HepG2 (cell line): ENCODE measurements around the gene P2RX7. TPM values are rescaled to one million over a fixed set of nuclear protein-coding genes. Genes with fewer than 3 reads are reported as not detected.
A peak's percentile ranks its signal among the peaks of the same experiment; 100 is the strongest.

ENCODE experiments used
- BATF2 ChIP-seq: sonication (generic); formaldehyde crosslinking; IDR thresholded peaks from 2 replicates; pipeline ENCODE4 v1.8.0; 2022; ENCODE audit warnings: mild to moderate bottlenecking, missing genetic modification reagents, moderate library complexity
- HOXA9 ChIP-seq: sonication (generic); formaldehyde crosslinking; IDR thresholded peaks from 2 replicates; pipeline ENCODE4 v1.8.1; 2022; ENCODE audit warnings: missing genetic modification reagents, mild to moderate bottlenecking, moderate library complexity, borderline replicate concordance
- IRF9 ChIP-seq: sonication (generic); formaldehyde crosslinking; IDR thresholded peaks from 2 replicates; pipeline ENCODE4 v1.8.0; 2022; ENCODE audit warnings: missing genetic modification reagents, mild to moderate bottlenecking, borderline replicate concordance
- MLX ChIP-seq: IDR thresholded peaks from 2 replicates; pipeline ENCODE4 v1.6.1; 2016
- MXD4 ChIP-seq: IDR thresholded peaks from 2 replicates; pipeline ENCODE4 v1.6.1; 2016; ENCODE audit warnings: mild to moderate bottlenecking, missing biosample characterization, missing genetic modification reagents
- MYC ChIP-seq: sonication (generic); formaldehyde crosslinking; IDR thresholded peaks from 2 replicates; pipeline ENCODE4 v1.9.0; 2021; ENCODE audit warnings: missing genetic modification reagents, borderline replicate concordance
- REL ChIP-seq: sonication (generic); formaldehyde crosslinking; conservative IDR thresholded peaks from 2 replicates; pipeline ENCODE4 v1.8.0; 2022; ENCODE audit warnings: mild to moderate bottlenecking, missing genetic modification reagents, moderate library complexity
- SOX13 ChIP-seq, 3 experiments: fragments of 450-650 bp in 1 of 3; sonication (generic) in 1 of 3; formaldehyde crosslinking in 1 of 3; IDR thresholded peaks in 2 of 3; conservative IDR thresholded peaks in 1 of 3; 2 replicates each; pipeline versions ENCODE4 v1.5.0 to v1.6.1; 2016 to 2020; ENCODE audit warnings: antibody characterized with exemption in 1 of 3, mild to moderate bottlenecking in 1 of 3, missing compliant biosample characterization in 1 of 3, missing genetic modification reagents in 1 of 3, moderate library complexity in 1 of 3
- THYN1 ChIP-seq: sonication (generic); formaldehyde crosslinking; IDR thresholded peaks from 2 replicates; pipeline ENCODE4 v1.8.1; 2023; ENCODE audit warnings: low read depth, mild to moderate bottlenecking, moderate library complexity, missing genetic modification reagents, borderline replicate concordance
- ZFP36 ChIP-seq: fragments of 150-350 bp; IDR thresholded peaks from 2 replicates; pipeline ENCODE4 v1.6.1; 2018; ENCODE audit warnings: borderline replicate concordance, low read length, low read depth; ENCODE audit not compliant: partially characterized antibody
- ZNF501 ChIP-seq: sonication (generic); formaldehyde crosslinking; IDR thresholded peaks from 2 replicates; pipeline ENCODE4 v1.5.1; 2020; ENCODE audit warnings: mild to moderate bottlenecking, moderate library complexity, missing genetic modification reagents
- ZNF710 ChIP-seq: sonication (generic); formaldehyde crosslinking; IDR thresholded peaks from 2 replicates; pipeline ENCODE4 v1.5.0; 2020; ENCODE audit warnings: mild to moderate bottlenecking, missing genetic modification reagents, borderline replicate concordance
- ZSCAN5A ChIP-seq: sonication (generic); formaldehyde crosslinking; IDR thresholded peaks from 2 replicates; pipeline ENCODE4 v1.8.0; 2022; ENCODE audit warnings: mild to moderate bottlenecking, missing genetic modification reagents, borderline replicate concordance
- polyA plus RNA-seq, 8 experiments: library from polyadenylated mRNA; depleted of rRNA in 3 of 8; stranded (reverse) in 7 of 8; unstranded in 1 of 8; fragments of >200 nt; fragmentation: Illumina TruSeq in 4 of 8; extraction: Trizol in 4 of 8; gene quantifications; 2 replicates each; pipeline versions ENCODE4 v1.2.1 to v1.2.3, GENCODE V29; 2011 to 2016; ENCODE audit warnings: low read depth in 4 of 8, missing spikeins in 1 of 8, mixed read lengths in 1 of 8; ENCODE audit not compliant: insufficient read depth in 1 of 8
- total RNA-seq, 5 experiments: library from RNA; depleted of rRNA; stranded (reverse); fragments of >200 nt; fragmentation: Illumina TruSeq; extraction: Trizol; gene quantifications; 2 replicates each; pipeline ENCODE4 v1.2.3, GENCODE V29; 2016; ENCODE audit warnings: low read depth in 1 of 5
- TF ChIP-seq, protein P1 (sequence below): sonication (generic); formaldehyde crosslinking; conservative IDR thresholded peaks from 2 replicates; pipeline ENCODE4 v1.4.0; 2020; ENCODE audit warnings: missing genetic modification reagents
- TF ChIP-seq, protein P2 (sequence below): sonication (generic); formaldehyde crosslinking; IDR thresholded peaks from 2 replicates; pipeline ENCODE4 v1.4.0; 2020; ENCODE audit warnings: mild to moderate bottlenecking, missing genetic modification reagents, borderline replicate concordance

Gene P2RX7
- total and polyA plus RNA-seq, 2 of the 13 experiments (the other 11 are each of a cell fraction or from before 2014, with no cell fraction given): 0.13 to 0.73 TPM

GRCh38 chr12:121209624-121210572, 77.2 kb downstream of the P2RX7 start, which contains the start of gene P2RX4 (continued):
- TF ChIP-seq ZNF710: peak; percentile 66; the same call in 1 of the 2 replicates
- TF ChIP-seq ZSCAN5A: no peak
- no peak; the same call in 1 of the 2 replicates for TF ChIP-seq SOX13 (IDR thresholded peaks at IDR 0.05)
- peak in 1 of 2 experiments; percentile 25; a peak in 1 of 4 replicates for TF ChIP-seq SOX13 (CRISPR knock-in tag; conservative IDR thresholded peaks at IDR 0.05 in 1 of 2, IDR thresholded peaks at IDR 0.05 in 1 of 2)
- peak; percentile 96; the same call in 1 of the 2 replicates for TF ChIP-seq IRF9 (CRISPR knock-in tag)
- peak; percentile 82; the same call in 1 of the 2 replicates for TF ChIP-seq HOXA9 (CRISPR knock-in tag)
- TF ChIP-seq REL (CRISPR knock-in tag): 0 out of 2 replicates have a peak, but pooled peaks have one; percentile 58
- TF ChIP-seq BATF2 (CRISPR knock-in tag): peak; percentile 72; the same call in 1 of the 2 replicates
- no peak for TF ChIP-seq MLX (CRISPR knock-in tag)
- peak; percentile 75 for TF ChIP-seq MYC
- TF ChIP-seq, protein P1, sequence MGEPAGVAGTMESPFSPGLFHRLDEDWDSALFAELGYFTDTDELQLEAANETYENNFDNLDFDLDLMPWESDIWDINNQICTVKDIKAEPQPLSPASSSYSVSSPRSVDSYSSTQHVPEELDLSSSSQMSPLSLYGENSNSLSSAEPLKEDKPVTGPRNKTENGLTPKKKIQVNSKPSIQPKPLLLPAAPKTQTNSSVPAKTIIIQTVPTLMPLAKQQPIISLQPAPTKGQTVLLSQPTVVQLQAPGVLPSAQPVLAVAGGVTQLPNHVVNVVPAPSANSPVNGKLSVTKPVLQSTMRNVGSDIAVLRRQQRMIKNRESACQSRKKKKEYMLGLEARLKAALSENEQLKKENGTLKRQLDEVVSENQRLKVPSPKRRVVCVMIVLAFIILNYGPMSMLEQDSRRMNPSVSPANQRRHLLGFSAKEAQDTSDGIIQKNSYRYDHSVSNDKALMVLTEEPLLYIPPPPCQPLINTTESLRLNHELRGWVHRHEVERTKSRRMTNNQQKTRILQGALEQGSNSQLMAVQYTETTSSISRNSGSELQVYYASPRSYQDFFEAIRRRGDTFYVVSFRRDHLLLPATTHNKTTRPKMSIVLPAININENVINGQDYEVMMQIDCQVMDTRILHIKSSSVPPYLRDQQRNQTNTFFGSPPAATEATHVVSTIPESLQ (CRISPR knock-in tag): no peak
- no peak for TF ChIP-seq ZFP36
- TF ChIP-seq THYN1 (CRISPR knock-in tag): no peak
- TF ChIP-seq, protein P2, sequence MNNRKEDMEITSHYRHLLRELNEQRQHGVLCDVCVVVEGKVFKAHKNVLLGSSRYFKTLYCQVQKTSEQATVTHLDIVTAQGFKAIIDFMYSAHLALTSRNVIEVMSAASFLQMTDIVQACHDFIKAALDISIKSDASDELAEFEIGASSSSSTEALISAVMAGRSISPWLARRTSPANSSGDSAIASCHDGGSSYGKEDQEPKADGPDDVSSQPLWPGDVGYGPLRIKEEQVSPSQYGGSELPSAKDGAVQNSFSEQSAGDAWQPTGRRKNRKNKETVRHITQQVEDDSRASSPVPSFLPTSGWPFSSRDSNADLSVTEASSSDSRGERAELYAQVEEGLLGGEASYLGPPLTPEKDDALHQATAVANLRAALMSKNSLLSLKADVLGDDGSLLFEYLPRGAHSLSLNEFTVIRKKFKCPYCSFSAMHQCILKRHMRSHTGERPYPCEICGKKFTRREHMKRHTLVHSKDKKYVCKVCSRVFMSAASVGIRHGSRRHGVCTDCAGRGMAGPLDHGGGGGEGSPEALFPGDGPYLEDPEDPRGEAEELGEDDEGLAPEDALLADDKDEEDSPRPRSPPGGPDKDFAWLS (CRISPR knock-in tag): no peak
- TF ChIP-seq ZNF501 (CRISPR knock-in tag): no peak
- TF ChIP-seq MXD4 (CRISPR knock-in tag): 0 out of 2 replicates have a peak, but pooled peaks have one; percentile 64
